A172 (cell line): Measurements from ENCODE around the gene SPPL2B. TPM values are rescaled to one million over a fixed set of nuclear protein-coding genes. Genes with fewer than 3 reads are reported as not detected.
"Not testable (repeated sequence)": the region's sequence is repeated elsewhere in the genome, so short reads cannot be mapped to it uniquely, and the experiment has no call there.

Experiments used
- DNase-seq: peaks from one replicate; pipeline ENCODE4 v3.0.0-alpha.2; 2015; ENCODE audit warnings: low spot score
- total RNA-seq: library from RNA; depleted of rRNA; stranded (reverse); fragments of >200 nt; shearing (Covaris generic); gene quantifications from 2 replicates; pipeline ENCODE4 v1.2.3, GENCODE V29; 2014

Gene SPPL2B
- total RNA-seq, 1 experiment from 2014 or later: 60.7 TPM

- no peak for DNase-seq
Observed at GRCh38 chr19:2338055-2338615, 9.7 kb downstream of the SPPL2B start.

GRCh38 chr19:2338751-2339643 lies 10.5 kb downstream of the SPPL2B start:
- no peak for DNase-seq

- no peak for DNase-seq
Observed at GRCh38 chr19:2339644-2340310, 11.3 kb downstream of the SPPL2B start.

GRCh38 chr19:2340496-2341243 lies 12.2 kb downstream of the SPPL2B start:
- no peak for DNase-seq

- DNase-seq: no peak
Observed at GRCh38 chr19:2341244-2341751, 12.8 kb downstream of the SPPL2B start.

GRCh38 chr19:2341982-2342381 lies 13.5 kb downstream of the SPPL2B start:
- no peak for DNase-seq

GRCh38 chr19:2342656-2343288 lies 14.3 kb downstream of the SPPL2B start:
- DNase-seq: no peak

- no peak for DNase-seq
Observed at GRCh38 chr19:2343289-2343982, 15.0 kb downstream of the SPPL2B start.

- DNase-seq: no peak
Observed at GRCh38 chr19:2344381-2344870, 15.9 kb downstream of the SPPL2B start.

GRCh38 chr19:2345076-2345475 lies 16.6 kb downstream of the SPPL2B start:
- DNase-seq: no peak

GRCh38 chr19:2345794-2346663 lies 17.5 kb downstream of the SPPL2B start:
- DNase-seq: no peak

- not testable (repeated sequence) for DNase-seq
Observed at GRCh38 chr19:2349818-2350217, 21.3 kb downstream of the SPPL2B start.

- DNase-seq: no peak
Observed at GRCh38 chr19:2350656-2351055, 22.2 kb downstream of the SPPL2B start.

GRCh38 chr19:2351591-2351990 lies 23.1 kb downstream of the SPPL2B start:
- no peak for DNase-seq

GRCh38 chr19:2352121-2352520 lies 23.6 kb downstream of the SPPL2B start:
- DNase-seq: no peak

- no peak for DNase-seq
Observed at GRCh38 chr19:2353159-2353886, 24.8 kb downstream of the SPPL2B start.

GRCh38 chr19:2353887-2354592 lies 25.6 kb downstream of the SPPL2B start:
- DNase-seq: no peak

- no peak for DNase-seq
Observed at GRCh38 chr19:2354670-2355069, 26.2 kb downstream of the SPPL2B start.
